GM12878 (cell line): ENCODE results near the gene DYNC1H1. TPM values are rescaled to one million over a fixed set of nuclear protein-coding genes. Genes with fewer than 3 reads are reported as not detected.

Experiments
- ATAC-seq: fragments of 200-7000 bp; cut with Tn5 transposase; 3 replicates; pipeline ENCODE4 v1.9.1; 2020; ENCODE audit warnings: mild to moderate bottlenecking, moderate library complexity
- BruUV-seq: library from RNA; stranded (reverse); fragments of 400-500 nt; replicated peaks from 2 replicates; lab custom pipeline; 2021; lab: Mats Ljungman, UMichigan
- CTCF ChIA-PET: fragments of 300-600 bp; sonication (Branson Sonifier 250); formaldehyde crosslinking; extraction: SDS; loops from one replicate; lab custom pipeline; 2021; ENCODE audit warnings: inconsistent platforms; lab: Yijun Ruan, JAX
- POLR2A ChIA-PET: fragments of 350-600 bp; formaldehyde crosslinking; extraction: SDS; loops from one replicate; lab custom pipeline; 2021; ENCODE audit warnings: inconsistent platforms; lab: Charles Lee
- RAD21 ChIA-PET: fragments of 300-600 bp; sonication (Branson Sonifier 250); formaldehyde crosslinking; loops from one replicate; lab custom pipeline; 2023; ENCODE audit warnings: antibody characterized with exemption; ENCODE audit not compliant: unreplicated experiment; lab: Charles Lee
- SMC1A ChIA-PET: fragments of 300-600 bp; sonication (Branson Sonifier 250); formaldehyde crosslinking; loops from one replicate; lab custom pipeline; 2023; ENCODE audit not compliant: unreplicated experiment, uncharacterized antibody; lab: Charles Lee
- DNase-seq: peaks from one replicate; pipeline ENCODE4 v3.0.0-alpha.2; 2011; ENCODE audit warnings: low read depth, low spot score
- FAIRE-seq: peaks from 3 replicates; lab custom pipeline; 2011; peaks lifted over from hg19 to GRCh38; lab: Jason Lieb, UNC
- H2AFZ ChIP-seq: 2 replicates; pipeline ENCODE4 v1.6.0; 2011; ENCODE audit warnings: low read depth, low read length, control low read depth; ENCODE audit not compliant: control insufficient read depth
- H3K27ac ChIP-seq: 2 replicates; pipeline ENCODE4 v1.5.1; 2011; ENCODE audit warnings: control low read depth; ENCODE audit not compliant: control insufficient read depth, insufficient read depth
- H3K27me3 ChIP-seq, 2 experiments: replicated peaks in 1 of 2; 2 replicates each; pipeline versions ENCODE4 v1.6.0 to v1.6.1; 2011; ENCODE audit warnings: low read length in 1 of 2; ENCODE audit not compliant: control insufficient read depth in 2 of 2, insufficient read depth in 2 of 2
- H3K36me3 ChIP-seq, 2 experiments: 2 replicates each; pipeline ENCODE4 v1.5.1; 2011; ENCODE audit warnings: low read length in 1 of 2; ENCODE audit not compliant: control insufficient read depth in 2 of 2, insufficient read depth in 2 of 2
- H3K4me1 ChIP-seq: 2 replicates; pipeline ENCODE4 v1.6.1; 2011; ENCODE audit warnings: mild to moderate bottlenecking, low read length, moderate library complexity, mixed read lengths; ENCODE audit not compliant: control insufficient read depth, insufficient read depth
- H3K4me2 ChIP-seq: 2 replicates; pipeline ENCODE4 v1.6.0; 2011; ENCODE audit warnings: control low read depth; ENCODE audit not compliant: control insufficient read depth, insufficient read depth
- H3K4me3 ChIP-seq: fragments of 200-600 bp; sonication (generic); 2 replicates; pipeline ENCODE4 v1.5.1; 2016
- H3K79me2 ChIP-seq: 2 replicates; pipeline ENCODE4 v1.6.0; 2011; ENCODE audit warnings: low read length; ENCODE audit not compliant: control insufficient read depth, insufficient read depth
- H3K9ac ChIP-seq: 2 replicates; pipeline ENCODE4 v1.8.0; 2011; ENCODE audit warnings: low read length, control low read depth, mixed read lengths; ENCODE audit not compliant: control insufficient read depth, insufficient read depth
- H3K9me3 ChIP-seq: replicated peaks from 3 replicates; pipeline ENCODE4 v1.5.1; 2011; ENCODE audit warnings: mild to moderate bottlenecking, low read length; ENCODE audit not compliant: control insufficient read depth, insufficient read depth
- H4K20me1 ChIP-seq: 2 replicates; pipeline ENCODE4 v1.6.0; 2011; ENCODE audit not compliant: control insufficient read depth, insufficient read depth
- ASH2L ChIP-seq: fragments of 300-600, 200-600 bp; sonication (generic); IDR thresholded peaks from 2 replicates; pipeline ENCODE4 v1.6.1; 2017; ENCODE audit warnings: low read depth, mild to moderate bottlenecking, borderline replicate concordance
- BCLAF1 ChIP-seq: fragments of 450-650 bp; IDR thresholded peaks from 2 replicates; pipeline ENCODE4 v1.6.1; 2017; ENCODE audit warnings: antibody characterized with exemption, mild to moderate bottlenecking, moderate library complexity
- IRF3 ChIP-seq: fragments of 450-650 bp; IDR thresholded peaks from 2 replicates; pipeline ENCODE4 v1.6.1; 2014; ENCODE audit warnings: mild to moderate bottlenecking
- PAX8 ChIP-seq: fragments of 450-650 bp; IDR thresholded peaks from 2 replicates; pipeline ENCODE4 v1.6.1; 2017; ENCODE audit warnings: mild to moderate bottlenecking, moderate library complexity
- RELB ChIP-seq: fragments of 450-650 bp; IDR thresholded peaks from 2 replicates; pipeline ENCODE4 v1.6.1; 2017; ENCODE audit warnings: low read depth, mild to moderate bottlenecking, moderate library complexity
- REST ChIP-seq: IDR thresholded peaks from 2 replicates; pipeline ENCODE4 v1.6.1; 2012; ENCODE audit warnings: mild to moderate bottlenecking, low read depth, low read length
- WGBS: methylation state at CpG from one replicate; pipeline ENCODE4 v1.1.6; 2016; ENCODE audit warnings: low lambda C conversion rate; ENCODE audit not compliant: insufficient replicate concordance, insufficient coverage; ENCODE audit errors: missing lambda C conversion rate; 5-methylcytosine and 5-hydroxymethylcytosine counted together
- in situ Hi-C: fragments of 300-500 bp; cut with MboI; formaldehyde crosslinking; loops from 9 replicates; pipeline ENCODE4 v1.14.3; 2018; ENCODE audit warnings: mixed read lengths
- intact Hi-C: fragments of 100-400 bp; cut with micrococcal nuclease; formaldehyde crosslinking; loops from one replicate; pipeline ENCODE4 v1.14.2; 2022; ENCODE audit not compliant: unreplicated experiment
- polyA plus RNA-seq, 11 experiments: library from polyadenylated mRNA; depleted of rRNA in 4 of 11; unstranded in 6 of 11; stranded (reverse) in 5 of 11; fragments of >200 nt; fragmentation: Nextera tagmentation in 4 of 11; fragmentation: Illumina TruSeq in 1 of 11; extraction: Ambion mirVana in 4 of 11; extraction: Trizol in 1 of 11; gene quantifications; 1 replicate in 1 of 11; 2 replicates in 10 of 11; pipeline versions ENCODE4 v1.2.1 to v1.2.3, GENCODE V29; 2011 to 2016; ENCODE audit warnings: inconsistent platforms in 2 of 11, missing spikeins in 2 of 11, low read depth in 1 of 11
- total RNA-seq, 4 experiments: library from RNA; depleted of rRNA in 3 of 4; stranded (reverse); fragments of >200 nt in 3 of 4; fragmentation: Illumina TruSeq in 1 of 4; extraction: Trizol in 1 of 4; gene quantifications; 2 replicates each; pipeline versions ENCODE4 v1.2.1 to v1.2.3, GENCODE V29; 2013 to 2021

The DYNC1H1 gene
- total and polyA plus RNA-seq, 10 of the 15 experiments (the other 5 are each of a cell fraction or from before 2014, with no cell fraction given), result 38.4 to 291 (median 111) TPM

GRCh38 chr14:101973356-101973755, 9.0 kb downstream of the DYNC1H1 start:
- Histone ChIP-seq H4K20me1 (no peaks in the 10 kb centered on the region), H3K4me2 (no peak overlapping the region), H3K4me1 (peaks cover 3% of the 10 kb centered on the region), H3K79me2 (peaks cover 29% of the 10 kb centered on the region), H3K27ac (no peak overlapping the region), H2AFZ (no peak overlapping the region), H3K4me3 (no peak overlapping the region), H3K36me3 (0 out of 4 replicates have a peak, but pooled peaks cover 0 to 8% of the 10 kb centered on the region in 2 experiments), H3K27me3 (no peaks in the 10 kb centered on the region), H3K9me3 (no peaks in the 10 kb centered on the region), H3K9ac (no peak overlapping the region)
- ChIA-PET RAD21 (no interaction called here), POLR2A (interaction anchor here (0.6 kb wide), 1 partner anchor 16 kb away, joined by 4 read pairs; no protein-coding TSS in a partner anchor), CTCF (interaction anchor here (2.0 to 3.4 kb wide), 2 partner anchors 12 to 19 kb away, joined by 9 to 18 read pairs; no protein-coding TSS in a partner anchor), SMC1A (interaction anchor here (1.6 to 3.6 kb wide), 2 partner anchors 19 to 22 kb away, joined by 3 to 15 read pairs; no protein-coding TSS in a partner anchor)
- ATAC-seq (no peak), DNase-seq (no peak), FAIRE-seq (no peak)
- in situ Hi-C loops, result no loop called here
- TF ChIP-seq PAX8 (no peak), ASH2L (no peak), IRF3 (no peak), REST (no peak), BCLAF1 (no peak), RELB (no peak)
- no TSS peak for BruUV-seq
- intact Hi-C loops, result no loop called here
- over 99% methylated on average over 7 of the region's 7 CpGs for WGBS
